ENCODE measurements around the gene PANK3.

DNA sequence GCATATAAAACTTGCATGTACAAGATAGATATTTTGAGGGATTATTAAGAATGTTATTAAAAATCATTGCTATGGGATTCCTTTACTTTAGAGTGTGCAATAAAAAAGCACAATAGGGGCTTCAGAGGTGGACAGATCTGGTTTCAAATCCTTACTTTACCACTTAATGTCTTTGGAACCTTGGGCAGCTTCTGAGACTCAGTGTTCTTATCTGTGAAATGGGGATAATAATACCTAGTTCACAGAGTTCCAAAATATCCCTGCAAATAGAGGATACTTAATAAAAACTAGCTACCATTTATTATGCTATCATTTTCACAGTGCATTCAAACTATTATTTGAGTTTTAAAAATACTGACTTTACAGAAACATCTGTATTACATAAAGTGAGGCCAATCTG lies 23.3 kb upstream of the PANK3 start:
- TF ChIP-seq, protein P1, sequence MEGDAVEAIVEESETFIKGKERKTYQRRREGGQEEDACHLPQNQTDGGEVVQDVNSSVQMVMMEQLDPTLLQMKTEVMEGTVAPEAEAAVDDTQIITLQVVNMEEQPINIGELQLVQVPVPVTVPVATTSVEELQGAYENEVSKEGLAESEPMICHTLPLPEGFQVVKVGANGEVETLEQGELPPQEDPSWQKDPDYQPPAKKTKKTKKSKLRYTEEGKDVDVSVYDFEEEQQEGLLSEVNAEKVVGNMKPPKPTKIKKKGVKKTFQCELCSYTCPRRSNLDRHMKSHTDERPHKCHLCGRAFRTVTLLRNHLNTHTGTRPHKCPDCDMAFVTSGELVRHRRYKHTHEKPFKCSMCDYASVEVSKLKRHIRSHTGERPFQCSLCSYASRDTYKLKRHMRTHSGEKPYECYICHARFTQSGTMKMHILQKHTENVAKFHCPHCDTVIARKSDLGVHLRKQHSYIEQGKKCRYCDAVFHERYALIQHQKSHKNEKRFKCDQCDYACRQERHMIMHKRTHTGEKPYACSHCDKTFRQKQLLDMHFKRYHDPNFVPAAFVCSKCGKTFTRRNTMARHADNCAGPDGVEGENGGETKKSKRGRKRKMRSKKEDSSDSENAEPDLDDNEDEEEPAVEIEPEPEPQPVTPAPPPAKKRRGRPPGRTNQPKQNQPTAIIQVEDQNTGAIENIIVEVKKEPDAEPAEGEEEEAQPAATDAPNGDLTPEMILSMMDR (IDR thresholded peaks at IDR 0.05; ENCODE audit: borderline replicate concordance, extremely low read depth, low read length, poor library complexity, severe bottlenecking), result no peak
- no peak for TF ChIP-seq EZH2 (IDR thresholded peaks at IDR 0.05; ENCODE audit: borderline replicate concordance, low read depth, low read length, severe bottlenecking)
